ENCODE data around the gene LRP1B.

The LRP1B gene

GRCh38 chr2:140246957-140247356 lies 1883.9 kb downstream of the LRP1B start:
- TF ChIP-seq SIN3A (IDR thresholded peaks at IDR 0.05; ENCODE audit: borderline replicate concordance, insufficient read depth, low read length) = no peak

GRCh38 chr2:140246058-140246457 lies 1884.8 kb downstream of the LRP1B start:
- TF ChIP-seq POLR2AphosphoS5 (IDR thresholded peaks at IDR 0.05; ENCODE audit: low read depth, low read length) (no peak), FOXP2 (optimal IDR thresholded peaks at IDR 0.05; ENCODE audit: borderline replicate concordance, extremely low read depth, extremely low read length, insufficient read depth) (no peak), SIN3A (IDR thresholded peaks at IDR 0.05; ENCODE audit: borderline replicate concordance, insufficient read depth, low read length) (no peak)

- TF ChIP-seq POLR2AphosphoS5 (IDR thresholded peaks at IDR 0.05; ENCODE audit: low read depth, low read length) = no peak
Observed at GRCh38 chr2:140242889-140243288, 1887.9 kb downstream of the LRP1B start.

GRCh38 chr2:140234116-140234515 lies 1896.7 kb downstream of the LRP1B start:
- TF ChIP-seq TAF1 (IDR thresholded peaks at IDR 0.05; ENCODE audit: borderline replicate concordance, insufficient read depth, low read length) = no peak
- no peak for TF ChIP-seq POLR2AphosphoS5 (IDR thresholded peaks at IDR 0.05; ENCODE audit: low read depth, low read length)
- no peak for TF ChIP-seq FOXP2 (optimal IDR thresholded peaks at IDR 0.05; ENCODE audit: borderline replicate concordance, extremely low read depth, extremely low read length, insufficient read depth)
- no peak for TF ChIP-seq REST (IDR thresholded peaks at IDR 0.05; ENCODE audit: insufficient read depth in 1 of 2, low read depth in 2 of 2, low read length in 2 of 2)
- TF ChIP-seq SIN3A (IDR thresholded peaks at IDR 0.05; ENCODE audit: borderline replicate concordance, insufficient read depth, low read length) = no peak

GRCh38 chr2:140210963-140211362 lies 1919.9 kb downstream of the LRP1B start:
- TF ChIP-seq TAF1 (IDR thresholded peaks at IDR 0.05; ENCODE audit: borderline replicate concordance, insufficient read depth, low read length) (no peak), POLR2AphosphoS5 (IDR thresholded peaks at IDR 0.05; ENCODE audit: low read depth, low read length) (no peak), REST (IDR thresholded peaks at IDR 0.05; ENCODE audit: insufficient read depth in 1 of 2, low read depth in 2 of 2, low read length in 2 of 2) (no peak), SIN3A (IDR thresholded peaks at IDR 0.05; ENCODE audit: borderline replicate concordance, insufficient read depth, low read length) (no peak), FOXP2 (optimal IDR thresholded peaks at IDR 0.05; ENCODE audit: borderline replicate concordance, extremely low read depth, extremely low read length, insufficient read depth) (no peak)

GRCh38 chr2:140205093-140205492 lies 1925.7 kb downstream of the LRP1B start:
- TF ChIP-seq FOXP2 (optimal IDR thresholded peaks at IDR 0.05; ENCODE audit: borderline replicate concordance, extremely low read depth, extremely low read length, insufficient read depth) (no peak), TAF1 (IDR thresholded peaks at IDR 0.05; ENCODE audit: borderline replicate concordance, insufficient read depth, low read length) (no peak), POLR2AphosphoS5 (IDR thresholded peaks at IDR 0.05; ENCODE audit: low read depth, low read length) (no peak), REST (IDR thresholded peaks at IDR 0.05; ENCODE audit: insufficient read depth in 1 of 2, low read depth in 2 of 2, low read length in 2 of 2) (no peak), SIN3A (IDR thresholded peaks at IDR 0.05; ENCODE audit: borderline replicate concordance, insufficient read depth, low read length) (no peak)

- no peak for TF ChIP-seq REST (IDR thresholded peaks at IDR 0.05; ENCODE audit: insufficient read depth in 1 of 2, low read depth in 2 of 2, low read length in 2 of 2)
- no peak for TF ChIP-seq SIN3A (IDR thresholded peaks at IDR 0.05; ENCODE audit: borderline replicate concordance, insufficient read depth, low read length)
- TF ChIP-seq TAF1 (IDR thresholded peaks at IDR 0.05; ENCODE audit: borderline replicate concordance, insufficient read depth, low read length) = no peak
- TF ChIP-seq FOXP2 (optimal IDR thresholded peaks at IDR 0.05; ENCODE audit: borderline replicate concordance, extremely low read depth, extremely low read length, insufficient read depth) = no peak
- TF ChIP-seq POLR2AphosphoS5 (IDR thresholded peaks at IDR 0.05; ENCODE audit: low read depth, low read length) = no peak
Observed at GRCh38 chr2:140203347-140203746, 1927.5 kb downstream of the LRP1B start.

Measured in PFSK-1 (cell line).